ENCODE results near the gene NSUN7.
"Not testable (repeated sequence)": the region's sequence is repeated elsewhere in the genome, so short reads cannot be mapped to it uniquely, and the experiment has no call there.

The NSUN7 gene

GRCh38 chr4:40739347-40739746 is 10.4 kb upstream of the NSUN7 start:
- DNase-seq: no peak

- no peak for DNase-seq
Measured at GRCh38 chr4:40744218-40744617, 5.5 kb upstream of the NSUN7 start.

- no peak for DNase-seq
Measured at GRCh38 chr4:40745285-40745984, 4.3 kb upstream of the NSUN7 start.

- peak; percentile 38 to 43 for DNase-seq
Measured at GRCh38 chr4:40747207-40747835, 2.4 kb upstream of the NSUN7 start.

GRCh38 chr4:40750461-40751258 is 905 bp downstream of the NSUN7 start:
- peak; percentile 45 to 65 for DNase-seq

GRCh38 chr4:40755616-40756015 is 5.9 kb downstream of the NSUN7 start:
- DNase-seq: no peak

GRCh38 chr4:40763228-40763716 is 13.5 kb downstream of the NSUN7 start:
- no peak for DNase-seq

GRCh38 chr4:40769266-40769665 is 19.5 kb downstream of the NSUN7 start:
- DNase-seq: no peak

- no peak for DNase-seq
Measured at GRCh38 chr4:40778090-40778489, 28.3 kb downstream of the NSUN7 start.

- no peak for DNase-seq
Measured at GRCh38 chr4:40782876-40783275, 33.1 kb downstream of the NSUN7 start.

- DNase-seq: no peak
Measured at GRCh38 chr4:40785727-40786126, 36.0 kb downstream of the NSUN7 start.

- no peak for DNase-seq
Measured at GRCh38 chr4:40788331-40788730, 38.6 kb downstream of the NSUN7 start.

GRCh38 chr4:40789031-40789430 is 39.3 kb downstream of the NSUN7 start:
- no peak for DNase-seq

- no peak for DNase-seq
Measured at GRCh38 chr4:40789771-40790170, 40.0 kb downstream of the NSUN7 start.

- no peak for DNase-seq
Measured at GRCh38 chr4:40800064-40800463, 50.3 kb downstream of the NSUN7 start.

- peak; percentile 43 to 67 for DNase-seq
Measured at GRCh38 chr4:40804598-40804997, 54.8 kb downstream of the NSUN7 start.

GRCh38 chr4:40808926-40809457 is 59.2 kb downstream of the NSUN7 start:
- DNase-seq: no peak

GRCh38 chr4:40811956-40812355 is 62.2 kb downstream of the NSUN7 start:
- no peak for DNase-seq

GRCh38 chr4:40812386-40812785 is 62.6 kb downstream of the NSUN7 start:
- no peak for DNase-seq

GRCh38 chr4:40812856-40813255 is 63.1 kb downstream of the NSUN7 start:
- no peak for DNase-seq

GRCh38 chr4:40817157-40817556 is 67.4 kb downstream of the NSUN7 start:
- not testable (repeated sequence) for DNase-seq

GRCh38 chr4:40820101-40820500 is 70.3 kb downstream of the NSUN7 start:
- no peak for DNase-seq

GRCh38 chr4:40822420-40823166 is 72.8 kb downstream of the NSUN7 start:
- no peak for DNase-seq

Measured in NCI-H526 (cell line).